GM12878 (cell line): Measurements from ENCODE around the gene MLPH. TPM values are rescaled to one million over a fixed set of nuclear protein-coding genes. Genes with fewer than 3 reads are reported as not detected.

Source experiments
- ATAC-seq: fragments of 200-7000 bp; cut with Tn5 transposase; 3 replicates; pipeline ENCODE4 v1.9.1; 2020; ENCODE audit warnings: mild to moderate bottlenecking, moderate library complexity
- Bru-seq: library from RNA; stranded (reverse); fragments of 400-500 nt; gene quantifications from one replicate; lab custom pipeline; 2021; lab: Mats Ljungman, UMichigan
- BruChase-seq, 2 experiments: library from RNA; stranded (reverse); fragments of 400-500 nt; gene quantifications; one replicate each; lab custom pipeline; 2021; lab: Mats Ljungman, UMichigan
- BruUV-seq: library from RNA; stranded (reverse); fragments of 400-500 nt; replicated peaks from 2 replicates; lab custom pipeline; 2021; lab: Mats Ljungman, UMichigan
- CTCF ChIA-PET: fragments of 300-600 bp; sonication (Branson Sonifier 250); formaldehyde crosslinking; extraction: SDS; loops from one replicate; lab custom pipeline; 2021; ENCODE audit warnings: inconsistent platforms; lab: Yijun Ruan, JAX
- POLR2A ChIA-PET: fragments of 350-600 bp; formaldehyde crosslinking; extraction: SDS; loops from one replicate; lab custom pipeline; 2021; ENCODE audit warnings: inconsistent platforms; lab: Charles Lee
- RAD21 ChIA-PET: fragments of 300-600 bp; sonication (Branson Sonifier 250); formaldehyde crosslinking; loops from one replicate; lab custom pipeline; 2023; ENCODE audit warnings: antibody characterized with exemption; ENCODE audit not compliant: unreplicated experiment; lab: Charles Lee
- SMC1A ChIA-PET: fragments of 300-600 bp; sonication (Branson Sonifier 250); formaldehyde crosslinking; loops from one replicate; lab custom pipeline; 2023; ENCODE audit not compliant: unreplicated experiment, uncharacterized antibody; lab: Charles Lee
- DNase-seq: peaks from one replicate; pipeline ENCODE4 v3.0.0-alpha.2; 2011; ENCODE audit warnings: low read depth, low spot score
- FAIRE-seq: peaks from 3 replicates; lab custom pipeline; 2011; peaks lifted over from hg19 to GRCh38; lab: Jason Lieb, UNC
- H2AFZ ChIP-seq: 2 replicates; pipeline ENCODE4 v1.6.0; 2011; ENCODE audit warnings: low read depth, low read length, control low read depth; ENCODE audit not compliant: control insufficient read depth
- H3K27ac ChIP-seq: 2 replicates; pipeline ENCODE4 v1.5.1; 2011; ENCODE audit warnings: control low read depth; ENCODE audit not compliant: control insufficient read depth, insufficient read depth
- H3K27me3 ChIP-seq, 2 experiments: replicated peaks in 1 of 2; 2 replicates each; pipeline versions ENCODE4 v1.6.0 to v1.6.1; 2011; ENCODE audit warnings: low read length in 1 of 2; ENCODE audit not compliant: control insufficient read depth in 2 of 2, insufficient read depth in 2 of 2
- H3K36me3 ChIP-seq, 2 experiments: 2 replicates each; pipeline ENCODE4 v1.5.1; 2011; ENCODE audit warnings: low read length in 1 of 2; ENCODE audit not compliant: control insufficient read depth in 2 of 2, insufficient read depth in 2 of 2
- H3K4me1 ChIP-seq: 2 replicates; pipeline ENCODE4 v1.6.1; 2011; ENCODE audit warnings: mild to moderate bottlenecking, low read length, moderate library complexity, mixed read lengths; ENCODE audit not compliant: control insufficient read depth, insufficient read depth
- H3K4me2 ChIP-seq: 2 replicates; pipeline ENCODE4 v1.6.0; 2011; ENCODE audit warnings: control low read depth; ENCODE audit not compliant: control insufficient read depth, insufficient read depth
- H3K4me3 ChIP-seq: fragments of 200-600 bp; sonication (generic); 2 replicates; pipeline ENCODE4 v1.5.1; 2016
- H3K79me2 ChIP-seq: 2 replicates; pipeline ENCODE4 v1.6.0; 2011; ENCODE audit warnings: low read length; ENCODE audit not compliant: control insufficient read depth, insufficient read depth
- H3K9ac ChIP-seq: 2 replicates; pipeline ENCODE4 v1.8.0; 2011; ENCODE audit warnings: low read length, control low read depth, mixed read lengths; ENCODE audit not compliant: control insufficient read depth, insufficient read depth
- H3K9me3 ChIP-seq: replicated peaks from 3 replicates; pipeline ENCODE4 v1.5.1; 2011; ENCODE audit warnings: mild to moderate bottlenecking, low read length; ENCODE audit not compliant: control insufficient read depth, insufficient read depth
- H4K20me1 ChIP-seq: 2 replicates; pipeline ENCODE4 v1.6.0; 2011; ENCODE audit not compliant: control insufficient read depth, insufficient read depth
- BCLAF1 ChIP-seq: fragments of 450-650 bp; IDR thresholded peaks from 2 replicates; pipeline ENCODE4 v1.6.1; 2017; ENCODE audit warnings: antibody characterized with exemption, mild to moderate bottlenecking, moderate library complexity
- CEBPB ChIP-seq, 2 experiments: fragments of 150-350 bp in 1 of 2; IDR thresholded peaks; 2 replicates each; pipeline ENCODE4 v1.6.1; 2012 to 2014; ENCODE audit warnings: low read depth in 2 of 2, low read length in 2 of 2, borderline replicate concordance in 1 of 2, inconsistent platforms in 1 of 2
- EED ChIP-seq: sonication (generic); IDR thresholded peaks from 2 replicates; pipeline ENCODE4 v1.6.1; 2016; ENCODE audit warnings: antibody characterized with exemption, low read depth
- HDAC6 ChIP-seq: fragments of 200-600 bp; sonication (generic); IDR thresholded peaks from one replicate; pipeline ENCODE4 v1.8.0; 2017; ENCODE audit warnings: antibody characterized with exemption; ENCODE audit not compliant: unreplicated experiment
- IRF4 ChIP-seq: IDR thresholded peaks from 2 replicates; pipeline ENCODE4 v1.6.1; 2011; ENCODE audit warnings: low read depth, low read length
- JUND ChIP-seq: IDR thresholded peaks from 2 replicates; pipeline ENCODE4 v1.6.1; 2012; ENCODE audit warnings: low read depth, mild to moderate bottlenecking, low read length, improper control_type of control experiment, moderate library complexity
- MEF2A ChIP-seq: IDR thresholded peaks from 2 replicates; pipeline ENCODE4 v1.6.1; 2011; ENCODE audit warnings: low read depth, mild to moderate bottlenecking, low read length, moderate library complexity; ENCODE audit not compliant: insufficient read depth
- PAX5 ChIP-seq: IDR thresholded peaks from 2 replicates; pipeline ENCODE4 v1.6.1; 2011; ENCODE audit warnings: low read depth, low read length, borderline replicate concordance
- POLR2A ChIP-seq: IDR thresholded peaks from 2 replicates; pipeline ENCODE4 v1.6.1; 2011; ENCODE audit warnings: low read depth, mild to moderate bottlenecking, low read length
- POLR2AphosphoS2 ChIP-seq: IDR thresholded peaks from 2 replicates; pipeline ENCODE4 v1.6.1; 2011; ENCODE audit warnings: low read depth, mild to moderate bottlenecking, low read length, improper control_type of control experiment, moderate library complexity
- SPI1 ChIP-seq: IDR thresholded peaks from 2 replicates; pipeline ENCODE4 v1.6.1; 2011; ENCODE audit warnings: low read depth, mild to moderate bottlenecking, low read length, moderate library complexity, borderline replicate concordance; ENCODE audit not compliant: insufficient read depth
- SREBF1 ChIP-seq: IDR thresholded peaks from 2 replicates; pipeline ENCODE4 v1.6.1; 2012; ENCODE audit warnings: mild to moderate bottlenecking, low read length
- WGBS: methylation state at CpG from one replicate; pipeline ENCODE4 v1.1.6; 2016; ENCODE audit warnings: low lambda C conversion rate; ENCODE audit not compliant: insufficient replicate concordance, insufficient coverage; ENCODE audit errors: missing lambda C conversion rate; 5-methylcytosine and 5-hydroxymethylcytosine counted together
- in situ Hi-C: fragments of 300-500 bp; cut with MboI; formaldehyde crosslinking; loops from 9 replicates; pipeline ENCODE4 v1.14.3; 2018; ENCODE audit warnings: mixed read lengths
- intact Hi-C: fragments of 100-400 bp; cut with micrococcal nuclease; formaldehyde crosslinking; loops from one replicate; pipeline ENCODE4 v1.14.2; 2022; ENCODE audit not compliant: unreplicated experiment
- long read RNA-seq, 2 experiments: library from polyadenylated mRNA; unstranded; transcript quantifications; one replicate each; pipeline ENCODE4 v2.0.0, GENCODE V29; 2019 to 2020
- polyA minus RNA-seq, 3 experiments: library from RNA; depleted of rRNA, polyadenylated mRNA; stranded (reverse); fragments of >200 nt; gene quantifications; 2 replicates each; pipeline ENCODE4 v1.2.3, GENCODE V29; 2011
- polyA plus RNA-seq, 11 experiments: library from polyadenylated mRNA; depleted of rRNA in 4 of 11; unstranded in 6 of 11; stranded (reverse) in 5 of 11; fragments of >200 nt; fragmentation: Nextera tagmentation in 4 of 11; fragmentation: Illumina TruSeq in 1 of 11; extraction: Ambion mirVana in 4 of 11; extraction: Trizol in 1 of 11; gene quantifications; 1 replicate in 1 of 11; 2 replicates in 10 of 11; pipeline versions ENCODE4 v1.2.1 to v1.2.3, GENCODE V29; 2011 to 2016; ENCODE audit warnings: inconsistent platforms in 2 of 11, missing spikeins in 2 of 11, low read depth in 1 of 11
- total RNA-seq, 4 experiments: library from RNA; depleted of rRNA in 3 of 4; stranded (reverse); fragments of >200 nt in 3 of 4; fragmentation: Illumina TruSeq in 1 of 4; extraction: Trizol in 1 of 4; gene quantifications; 2 replicates each; pipeline versions ENCODE4 v1.2.1 to v1.2.3, GENCODE V29; 2013 to 2021

Gene MLPH
- not detected in 2 replicates for total RNA-seq (2013; cell fraction: nucleolus; rRNA removed)
- total RNA-seq (2014; rRNA removed) (not detected in 2 replicates), total RNA-seq (2014; rRNA removed; fragmentation: Illumina TruSeq; extraction: Trizol) (not detected in 2 replicates), total RNA-seq (2021) (0.40 and 0.85 TPM in 2 replicates), polyA plus RNA-seq (2011; rRNA removed) (0.09 and 0.16 TPM in 2 replicates), polyA plus RNA-seq (2014; fragmentation: Illumina TruSeq; extraction: Trizol) (not detected in 2 replicates), polyA plus RNA-seq (2014; fragmentation: Nextera tagmentation; extraction: Ambion mirVana) (not detected), polyA plus RNA-seq (2014; rRNA removed) (not detected in 2 replicates), polyA plus RNA-seq (2016; fragmentation: Nextera tagmentation; extraction: Ambion mirVana) (not detected), polyA minus RNA-seq (2011; rRNA and poly(A)+ RNA removed) (0.82 and 0.95 TPM in 2 replicates), Bru-seq, nascent RNA (percentile 12 among the genes with signal in this experiment), BruChase-seq, experiment 1, labeled RNA remaining after a 6-hour chase (percentile 21 among the genes with signal in this experiment), BruChase-seq, experiment 2, labeled RNA remaining after a 2-hour chase (percentile 29 among the genes with signal in this experiment)
- polyA plus RNA-seq (2011; ENCODE audit: low read depth), result not detected
- polyA plus RNA-seq (2011; cell fraction: cytosol; rRNA removed), result 0.10 TPM in 1 of 2 replicates, not detected in the other
- 0.13 and 0.22 TPM in 2 replicates for polyA plus RNA-seq (2011; cell fraction: nucleus; rRNA removed)
- polyA plus RNA-seq (2012), result not detected in 2 replicates
- not detected in 2 replicates for polyA minus RNA-seq (2011; cell fraction: cytosol; rRNA and poly(A)+ RNA removed)
- polyA minus RNA-seq (2011; cell fraction: nucleus; rRNA and poly(A)+ RNA removed), result 0.19 and 0.24 TPM in 2 replicates
- long read RNA-seq, experiment 1, result 0 reads
- long read RNA-seq, experiment 2, result 0 reads

- Histone ChIP-seq H3K27ac (no peak within 1 kb of the TSS), H2AFZ (no peak within 1 kb of the TSS), H3K27me3 (peaks cover 6 to 13% of the 10 kb centered on the region in 2 experiments; a peak in 2 of 4 replicates), H3K4me2 (no peak within 1 kb of the TSS), H3K9ac (no peak within 1 kb of the TSS), H3K79me2 (no peaks in the 10 kb centered on the region), H3K36me3 (no peaks in the 10 kb centered on the region), H3K4me3 (no peak within 1 kb of the TSS), H3K4me1 (no peaks in the 10 kb centered on the region), H4K20me1 (no peaks in the 10 kb centered on the region), H3K9me3 (peaks cover 9% of the 10 kb centered on the region)
- ChIA-PET RAD21 (no interaction called here), CTCF (no interaction called here), POLR2A (no interaction called here), SMC1A (no interaction called here)
- DNase-seq (no peak), ATAC-seq (no peak), FAIRE-seq (no peak)
- 43% methylated on average over 49 of the region's 63 CpGs for WGBS
- in situ Hi-C loops (no loop called here), intact Hi-C loops (no loop called here)
- peak; percentile 63 for TF ChIP-seq HDAC6
- TF ChIP-seq SREBF1, result no peak
- no TSS peak for BruUV-seq
Observed at GRCh38 chr2:237486819-237487448, at the start of gene MLPH. MLPH (plus strand) TSS chr2:237487251; CDS start chr2:237493427, 6,176 bp downstream.

DNA sequence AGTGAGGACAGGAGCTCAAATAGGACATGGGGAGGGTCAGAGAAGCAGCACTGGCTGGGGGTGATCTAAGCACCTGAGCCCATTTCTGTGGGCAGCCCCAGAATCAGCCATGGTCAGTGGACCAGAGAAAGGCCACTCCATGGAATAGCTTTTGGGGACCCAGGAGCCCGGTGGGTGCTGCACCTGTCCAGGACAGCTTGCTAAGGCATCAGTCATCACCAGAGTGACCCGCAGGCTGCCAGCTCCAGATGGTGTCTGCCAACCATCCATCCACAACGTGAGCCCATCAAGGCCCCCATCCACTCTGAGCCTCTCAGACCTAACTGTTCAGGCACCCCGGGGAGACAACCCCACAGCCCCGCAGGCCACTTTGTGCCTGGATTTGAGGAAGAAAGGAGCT lies 49.5 kb upstream of the MLPH start:
- WGBS, result 2% methylated on average over 5 of the region's 5 CpGs
- no peak overlapping the region for H3K4me3 ChIP-seq
- no TSS peak for BruUV-seq
- no peak overlapping the region for H3K9ac ChIP-seq
- H3K4me1 ChIP-seq, result peaks cover 26% of the 10 kb centered on the region
- POLR2A ChIA-PET, result no interaction called here
- RAD21 ChIA-PET, result no interaction called here
- no peaks in the 10 kb centered on the region for H3K79me2 ChIP-seq
- CTCF ChIA-PET, result interaction anchor here (1.2 kb wide), 1 partner anchor 16 kb away, joined by 4 read pairs; no protein-coding TSS in a partner anchor
- SMC1A ChIA-PET, result no interaction called here
- H3K27ac ChIP-seq, result no peak overlapping the region
- no peak for FAIRE-seq
- H3K36me3 ChIP-seq, result no peaks in the 10 kb centered on the region
- no peaks in the 10 kb centered on the region; a peak in 1 of 4 replicates for H3K27me3 ChIP-seq
- H3K9me3 ChIP-seq, result no peaks in the 10 kb centered on the region; the same call in 2 of the 3 replicates
- no peak overlapping the region for H2AFZ ChIP-seq
- no peak overlapping the region for H3K4me2 ChIP-seq
- no peak for ATAC-seq
- no peak for DNase-seq
- intact Hi-C loops, result no loop called here
- in situ Hi-C loops, result no loop called here
- H4K20me1 ChIP-seq, result no peaks in the 10 kb centered on the region
- TF ChIP-seq PAX5 (no peak), CEBPB (IDR thresholded peaks at IDR 0.05; ENCODE audit: borderline replicate concordance in 1 of 2, low read depth in 2 of 2, low read length in 2 of 2) (no peak), IRF4 (no peak), MEF2A (no peak), POLR2A (no peak), SPI1 (no peak), BCLAF1 (no peak), JUND (no peak), POLR2AphosphoS2 (no peak), EED (no peak)
